Endothelial cell of umbilical vein (primary cell): ENCODE measurements around the gene MED27. TPM values are rescaled to one million over a fixed set of nuclear protein-coding genes. Genes with fewer than 3 reads are reported as not detected.

Experiments used
- BruUV-seq: library from RNA; stranded (reverse); fragments of 400-500 nt; replicated peaks from 2 replicates; lab custom pipeline; 2021; lab: Mats Ljungman, UMichigan
- CTCF ChIA-PET: fragments of 300-600, 350-600 bp; sonication (Branson Sonifier 250); formaldehyde crosslinking; loops from one replicate; lab custom pipeline; 2021; ENCODE audit warnings: antibody characterized with exemption, inconsistent platforms; lab: Charles Lee
- POLR2A ChIA-PET: fragments of 300-600, 350-600 bp; sonication (Branson Sonifier 250); formaldehyde crosslinking; loops from one replicate; lab custom pipeline; 2021; ENCODE audit warnings: antibody characterized with exemption, inconsistent platforms; lab: Charles Lee
- DNase-seq: peaks from one replicate; pipeline ENCODE4 v3.0.0-alpha.2; 2011; ENCODE audit warnings: low read depth, low spot score
- FAIRE-seq: peaks from 2 replicates; lab custom pipeline; 2011; peaks lifted over from hg19 to GRCh38; lab: Jason Lieb, UNC
- H2AFZ ChIP-seq: 2 replicates; pipeline ENCODE4 v1.6.0; 2012; ENCODE audit warnings: low read depth, low read length, control low read depth, inconsistent platforms
- H3K27ac ChIP-seq: 2 replicates; pipeline ENCODE4 v1.5.1; 2011; ENCODE audit warnings: low read depth, mild to moderate bottlenecking, control low read depth, low read length, moderate library complexity; ENCODE audit not compliant: insufficient read depth
- H3K27me3 ChIP-seq, 2 experiments: 2 replicates each; pipeline versions ENCODE4 v1.6.0 to v1.6.1; 2011; ENCODE audit warnings: low read length in 2 of 2, mixed read lengths in 1 of 2; ENCODE audit not compliant: control insufficient read depth in 2 of 2, insufficient read depth in 2 of 2
- H3K36me3 ChIP-seq, 2 experiments: 2 replicates in 1 of 2; 3 replicates in 1 of 2; pipeline ENCODE4 v1.5.1; 2011; ENCODE audit warnings: low read length in 2 of 2, mild to moderate bottlenecking in 1 of 2, moderate library complexity in 1 of 2; ENCODE audit not compliant: control insufficient read depth in 2 of 2, insufficient read depth in 2 of 2; ENCODE audit errors: extremely low read depth in 1 of 2
- H3K4me1 ChIP-seq: 3 replicates; pipeline ENCODE4 v1.5.1; 2011; ENCODE audit warnings: mild to moderate bottlenecking, low read length; ENCODE audit not compliant: control insufficient read depth, insufficient read depth; ENCODE audit errors: extremely low read depth
- H3K4me2 ChIP-seq: 2 replicates; pipeline ENCODE4 v1.6.1; 2011; ENCODE audit warnings: low read length, control low read depth, mixed read lengths; ENCODE audit not compliant: insufficient read depth
- H3K4me3 ChIP-seq, 3 experiments: fragments of 200-600 bp in 1 of 3; sonication (generic), shearing (Covaris generic) in 1 of 3; replicated peaks in 1 of 3; 2 replicates each; pipeline ENCODE4 v1.5.1; 2011 to 2016; ENCODE audit warnings: control low read depth in 3 of 3, low read length in 3 of 3, mild to moderate bottlenecking in 2 of 3, inconsistent platforms in 1 of 3, low read depth in 1 of 3, moderate library complexity in 1 of 3; ENCODE audit not compliant: insufficient read depth in 1 of 3
- H3K79me2 ChIP-seq: 2 replicates; pipeline ENCODE4 v1.6.0; 2012; ENCODE audit warnings: low read length, inconsistent platforms; ENCODE audit not compliant: control insufficient read depth, insufficient read depth
- H3K9ac ChIP-seq: replicated peaks from 2 replicates; pipeline ENCODE3; 2011; ENCODE audit warnings: low read length, control low read depth; ENCODE audit not compliant: insufficient read depth; ENCODE audit errors: extremely low read depth
- H3K9me1 ChIP-seq: replicated peaks from 3 replicates; pipeline ENCODE4 v1.6.0; 2011; ENCODE audit warnings: mild to moderate bottlenecking, low read length; ENCODE audit not compliant: control insufficient read depth, insufficient read depth; ENCODE audit errors: extremely low read depth
- H3K9me3 ChIP-seq: replicated peaks from 2 replicates; pipeline ENCODE4 v1.5.1; 2012; ENCODE audit warnings: low read length, inconsistent platforms; ENCODE audit not compliant: control insufficient read depth, insufficient read depth
- H4K20me1 ChIP-seq: replicated peaks from 2 replicates; pipeline ENCODE3; 2011; ENCODE audit warnings: mild to moderate bottlenecking, low read length; ENCODE audit not compliant: control insufficient read depth, insufficient read depth; ENCODE audit errors: extremely low read depth
- EZH2 ChIP-seq: IDR thresholded peaks from 2 replicates; pipeline ENCODE4 v1.6.1; 2012; ENCODE audit warnings: borderline replicate concordance, low read depth, mild to moderate bottlenecking, moderate library complexity, low read length, inconsistent platforms; ENCODE audit not compliant: severe bottlenecking
- FOS ChIP-seq: IDR thresholded peaks from 2 replicates; pipeline ENCODE4 v1.6.1; 2011; ENCODE audit warnings: mild to moderate bottlenecking, low read length, moderate library complexity, borderline replicate concordance; ENCODE audit not compliant: insufficient read depth
- GATA2 ChIP-seq: IDR thresholded peaks from 2 replicates; pipeline ENCODE4 v1.7.0; 2011; ENCODE audit warnings: low read depth, mild to moderate bottlenecking, moderate library complexity, mixed read lengths, low read length; ENCODE audit not compliant: insufficient read length, insufficient read depth
- JUN ChIP-seq: IDR thresholded peaks from 2 replicates; pipeline ENCODE4 v1.6.1; 2011; ENCODE audit warnings: borderline replicate concordance, low read depth; ENCODE audit not compliant: insufficient read length, insufficient read depth
- MAX ChIP-seq: IDR thresholded peaks from 2 replicates; pipeline ENCODE4 v1.6.1; 2011; ENCODE audit not compliant: insufficient read depth, insufficient read length
- MYC ChIP-seq: IDR thresholded peaks from one replicate; pipeline ENCODE4 v1.6.1; 2011; ENCODE audit warnings: mild to moderate bottlenecking, low read depth, low read length
- POLR2A ChIP-seq: IDR thresholded peaks from 2 replicates; pipeline ENCODE4 v1.6.1; 2012; ENCODE audit warnings: low read depth, mild to moderate bottlenecking, control low read depth, low read length
- POLR2AphosphoS5 ChIP-seq: IDR thresholded peaks from 2 replicates; pipeline ENCODE4 v1.6.1; 2012; ENCODE audit warnings: low read depth, mild to moderate bottlenecking, control low read depth, low read length, moderate library complexity; ENCODE audit not compliant: insufficient read depth
- dilution Hi-C: fragments of 300-500 bp; cut with MboI; formaldehyde crosslinking; loops from one replicate; pipeline ENCODE4 v1.15.0; 2019; ENCODE audit warnings: low sequenced_read_pairs; ENCODE audit not compliant: extremely low pct_ligation_motif_present
- intact Hi-C: fragments of 100-400 bp; cut with micrococcal nuclease; formaldehyde crosslinking; loops from one replicate; pipeline ENCODE4 v1.10.0; 2022
- polyA plus RNA-seq, 4 experiments: library from polyadenylated mRNA; depleted of rRNA in 3 of 4; stranded (reverse) in 3 of 4; unstranded in 1 of 4; fragments of >200 nt; gene quantifications; 2 replicates each; pipeline versions ENCODE4 v1.2.1 to v1.2.3, GENCODE V29; 2011 to 2012; ENCODE audit warnings: missing spikeins in 1 of 4
- total RNA-seq: library from RNA; stranded (reverse); gene quantifications from 2 replicates; pipeline ENCODE4 v1.2.3, GENCODE V29; 2021
- TF ChIP-seq, protein P1 (sequence below), 2 donors: IDR thresholded peaks; 1 replicate in 1 of 2; 2 replicates in 1 of 2; pipeline ENCODE4 v1.5.1; 2011; ENCODE audit warnings: low read length in 2 of 2, mild to moderate bottlenecking in 2 of 2, moderate library complexity in 2 of 2, control low read depth in 1 of 2, inconsistent platforms in 1 of 2, low read depth in 1 of 2; ENCODE audit not compliant: insufficient read depth in 1 of 2; ENCODE audit errors: extremely low read depth in 1 of 2

MED27 gene
- total and polyA plus RNA-seq, 2 donors (not counting 3 experiments of a cell fraction or from before 2014, with no cell fraction given) = 27.9 to 47.8 TPM

GRCh38 chr9:132054024-132054423, 25.6 kb downstream of the MED27 start:
- FAIRE-seq = no peak
- no peaks in the 10 kb centered on the region for H3K27me3 ChIP-seq
- POLR2A ChIA-PET = no interaction called here

More at GRCh38 chr9:132054024-132054423, 25.6 kb downstream of the MED27 start:
- intact Hi-C loops (no loop called here), dilution Hi-C loops (no loop called here)
- no peak for DNase-seq
- no TSS peak for BruUV-seq
- TF ChIP-seq GATA2 = no peak
- no peak for TF ChIP-seq EZH2
- no peak for TF ChIP-seq POLR2A
- TF ChIP-seq MAX = no peak
- TF ChIP-seq JUN = no peak
- no peak for TF ChIP-seq MYC
- TF ChIP-seq, protein P1, sequence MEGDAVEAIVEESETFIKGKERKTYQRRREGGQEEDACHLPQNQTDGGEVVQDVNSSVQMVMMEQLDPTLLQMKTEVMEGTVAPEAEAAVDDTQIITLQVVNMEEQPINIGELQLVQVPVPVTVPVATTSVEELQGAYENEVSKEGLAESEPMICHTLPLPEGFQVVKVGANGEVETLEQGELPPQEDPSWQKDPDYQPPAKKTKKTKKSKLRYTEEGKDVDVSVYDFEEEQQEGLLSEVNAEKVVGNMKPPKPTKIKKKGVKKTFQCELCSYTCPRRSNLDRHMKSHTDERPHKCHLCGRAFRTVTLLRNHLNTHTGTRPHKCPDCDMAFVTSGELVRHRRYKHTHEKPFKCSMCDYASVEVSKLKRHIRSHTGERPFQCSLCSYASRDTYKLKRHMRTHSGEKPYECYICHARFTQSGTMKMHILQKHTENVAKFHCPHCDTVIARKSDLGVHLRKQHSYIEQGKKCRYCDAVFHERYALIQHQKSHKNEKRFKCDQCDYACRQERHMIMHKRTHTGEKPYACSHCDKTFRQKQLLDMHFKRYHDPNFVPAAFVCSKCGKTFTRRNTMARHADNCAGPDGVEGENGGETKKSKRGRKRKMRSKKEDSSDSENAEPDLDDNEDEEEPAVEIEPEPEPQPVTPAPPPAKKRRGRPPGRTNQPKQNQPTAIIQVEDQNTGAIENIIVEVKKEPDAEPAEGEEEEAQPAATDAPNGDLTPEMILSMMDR (IDR thresholded peaks at IDR 0.05; ENCODE audit: extremely low read depth in 1 of 2, insufficient read depth in 1 of 2, low read depth in 1 of 2, low read length in 2 of 2) = no peak
- TF ChIP-seq POLR2AphosphoS5 = no peak
- TF ChIP-seq FOS = no peak
- H3K36me3 ChIP-seq = no peaks in the 10 kb centered on the region
- no peaks in the 10 kb centered on the region for H3K9me1 ChIP-seq
- no peaks in the 10 kb centered on the region for H3K9me3 ChIP-seq
- CTCF ChIA-PET = no interaction called here
- H3K79me2 ChIP-seq = peaks cover 32% of the 10 kb centered on the region
- peaks cover 2% of the 10 kb centered on the region for H4K20me1 ChIP-seq
- H3K9ac ChIP-seq = no peak overlapping the region
- H3K27ac ChIP-seq = no peak overlapping the region
- H3K4me2 ChIP-seq = no peak overlapping the region
- H3K4me3 ChIP-seq = no peak overlapping the region
- H2AFZ ChIP-seq = no peak overlapping the region
- no peaks in the 10 kb centered on the region for H3K4me1 ChIP-seq
